ENCODE measurements around the gene DTNBP1.

GRCh38 chr6:15604843-15605242, 58.0 kb downstream of the DTNBP1 start:
- TF ChIP-seq EZH2phosphoT487 (IDR thresholded peaks at IDR 0.05; ENCODE audit: insufficient read depth, low read depth): no peak
- TF ChIP-seq EZH2 (IDR thresholded peaks at IDR 0.05; ENCODE audit: insufficient read depth, poor library complexity, severe bottlenecking): no peak

Measured in GM23248 (cell line).